WTC11 (cell line): ENCODE data around the gene TNFRSF4. TPM values are rescaled to one million over a fixed set of nuclear protein-coding genes. Genes with fewer than 3 reads are reported as not detected.

Experiments used
- ATAC-seq: fragments of 200-7000 bp; cut with Tn5 transposase; 2 replicates; pipeline ENCODE4 v1.10.0; 2021; ENCODE audit warnings: mild to moderate bottlenecking, moderate library complexity
- CTCF ChIA-PET: fragments of 300-600 bp; sonication (Branson Sonifier 250); formaldehyde crosslinking; loops from one replicate; lab custom pipeline; 2021; ENCODE audit warnings: antibody characterized with exemption; lab: Charles Lee
- POLR2A ChIA-PET: fragments of 350-600 bp; sonication (Branson Sonifier 250); formaldehyde crosslinking; loops from one replicate; lab custom pipeline; 2021; ENCODE audit warnings: antibody characterized with exemption; lab: Charles Lee
- DNase-seq: peaks from one replicate; pipeline ENCODE4 v3.0.0; 2021; ENCODE audit warnings: low spot score
- H3K27ac Mint-ChIP-seq: 2 replicates; pipeline ENCODE4 v1.8.0; 2021; ENCODE audit warnings: mixed read lengths
- H3K27me3 Mint-ChIP-seq: 2 replicates; pipeline ENCODE4 v1.8.0; 2021; ENCODE audit warnings: low read depth, mild to moderate bottlenecking, moderate library complexity, mixed read lengths
- H3K36me3 Mint-ChIP-seq: 2 replicates; pipeline ENCODE4 v1.8.0; 2021; ENCODE audit warnings: mixed read lengths
- H3K4me1 Mint-ChIP-seq: 2 replicates; pipeline ENCODE4 v1.8.0; 2022; ENCODE audit warnings: mixed read lengths
- H3K4me3 Mint-ChIP-seq: 2 replicates; pipeline ENCODE4 v1.8.0; 2021; ENCODE audit warnings: mild to moderate bottlenecking, moderate library complexity, mixed read lengths
- H3K9me3 Mint-ChIP-seq: 2 replicates; pipeline ENCODE4 v1.8.0; 2021; ENCODE audit warnings: mixed read lengths
- AFF4 ChIP-seq: sonication (generic); formaldehyde crosslinking; IDR thresholded peaks from 2 replicates; pipeline ENCODE4 v1.8.1; 2023; ENCODE audit warnings: mild to moderate bottlenecking, missing genetic modification reagents, borderline replicate concordance
- CREB1 ChIP-seq: sonication (generic); formaldehyde crosslinking; IDR thresholded peaks from 2 replicates; pipeline ENCODE4 v1.8.0; 2023; ENCODE audit warnings: mild to moderate bottlenecking, missing genetic modification reagents
- FOXJ3 ChIP-seq: sonication (generic); formaldehyde crosslinking; IDR thresholded peaks from 2 replicates; pipeline ENCODE4 v1.9.0; 2021; ENCODE audit warnings: missing genetic modification reagents, mild to moderate bottlenecking, borderline replicate concordance
- FOXP1 ChIP-seq: sonication (generic); formaldehyde crosslinking; IDR thresholded peaks from 2 replicates; pipeline ENCODE4 v1.8.0; 2022; ENCODE audit warnings: missing genetic modification reagents, mild to moderate bottlenecking, moderate library complexity, borderline replicate concordance
- ZNF219 ChIP-seq: sonication (generic); formaldehyde crosslinking; IDR thresholded peaks from 2 replicates; pipeline ENCODE4 v1.8.0; 2023; ENCODE audit warnings: missing genetic modification reagents, mild to moderate bottlenecking, borderline replicate concordance
- ZNF232 ChIP-seq: sonication (generic); formaldehyde crosslinking; IDR thresholded peaks from 2 replicates; pipeline ENCODE4 v1.8.0; 2022; ENCODE audit warnings: mild to moderate bottlenecking, missing genetic modification reagents
- ZNF423 ChIP-seq: fragments of 250-450 bp; sonication (Bioruptor Pico); IDR thresholded peaks from 2 replicates; pipeline ENCODE4 v2.1.2; 2022; ENCODE audit warnings: mild to moderate bottlenecking, moderate library complexity
- total RNA-seq: library from RNA; stranded (reverse); gene quantifications from 3 replicates; pipeline ENCODE4 v1.2.3, GENCODE V29; 2021
- TF ChIP-seq, protein P1 (sequence below): sonication (generic); formaldehyde crosslinking; IDR thresholded peaks from 2 replicates; pipeline ENCODE4 v1.8.0; 2023; ENCODE audit warnings: missing genetic modification reagents
- TF ChIP-seq, protein P2 (sequence below): sonication (generic); formaldehyde crosslinking; IDR thresholded peaks from 2 replicates; pipeline ENCODE4 v1.8.1; 2023; ENCODE audit warnings: mild to moderate bottlenecking, moderate library complexity, missing genetic modification reagents
- TF ChIP-seq, protein P3 (sequence below): sonication (generic); formaldehyde crosslinking; IDR thresholded peaks from 2 replicates; pipeline ENCODE4 v1.8.0; 2022; ENCODE audit warnings: missing genetic modification reagents

Gene TNFRSF4
- total RNA-seq, 1 experiment from 2014 or later = 0.33 TPM

DNA sequence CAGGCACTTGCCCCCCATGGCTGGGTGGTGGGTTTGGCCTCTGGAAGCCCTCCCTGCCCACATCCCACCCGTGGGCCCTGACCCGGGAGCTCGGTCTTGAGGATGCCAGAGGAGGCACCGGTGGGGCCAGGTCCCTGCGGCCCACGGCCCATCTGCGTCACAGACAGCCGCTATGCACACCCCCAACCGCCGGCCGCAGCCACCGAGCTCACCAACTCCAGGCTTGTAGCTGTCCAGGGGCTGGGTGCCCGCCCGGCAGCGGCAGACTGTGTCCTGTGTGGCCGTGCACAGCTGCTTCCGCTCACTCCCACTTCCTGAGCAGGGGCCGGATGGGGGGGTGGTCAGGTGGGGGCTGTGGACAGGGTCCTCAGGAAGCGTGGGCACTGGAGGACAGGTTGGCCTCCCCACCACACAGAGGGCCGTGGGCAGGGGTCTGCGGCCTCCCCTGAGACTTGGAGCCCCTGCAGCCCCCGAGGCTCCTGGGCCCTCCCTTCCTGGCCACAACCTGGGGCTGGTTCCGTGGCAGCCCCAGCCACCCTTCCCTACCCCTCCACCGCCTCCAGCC, 1.1 kb downstream of the TNFRSF4 start (continued):
- TF ChIP-seq, protein P1, sequence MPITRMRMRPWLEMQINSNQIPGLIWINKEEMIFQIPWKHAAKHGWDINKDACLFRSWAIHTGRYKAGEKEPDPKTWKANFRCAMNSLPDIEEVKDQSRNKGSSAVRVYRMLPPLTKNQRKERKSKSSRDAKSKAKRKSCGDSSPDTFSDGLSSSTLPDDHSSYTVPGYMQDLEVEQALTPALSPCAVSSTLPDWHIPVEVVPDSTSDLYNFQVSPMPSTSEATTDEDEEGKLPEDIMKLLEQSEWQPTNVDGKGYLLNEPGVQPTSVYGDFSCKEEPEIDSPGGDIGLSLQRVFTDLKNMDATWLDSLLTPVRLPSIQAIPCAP = no peak
- TF ChIP-seq CREB1 (CRISPR knock-in tag) = no peak
- TF ChIP-seq AFF4 (CRISPR knock-in tag) = no peak
- TF ChIP-seq ZNF232 (CRISPR knock-in tag) = no peak
- TF ChIP-seq, protein P2, sequence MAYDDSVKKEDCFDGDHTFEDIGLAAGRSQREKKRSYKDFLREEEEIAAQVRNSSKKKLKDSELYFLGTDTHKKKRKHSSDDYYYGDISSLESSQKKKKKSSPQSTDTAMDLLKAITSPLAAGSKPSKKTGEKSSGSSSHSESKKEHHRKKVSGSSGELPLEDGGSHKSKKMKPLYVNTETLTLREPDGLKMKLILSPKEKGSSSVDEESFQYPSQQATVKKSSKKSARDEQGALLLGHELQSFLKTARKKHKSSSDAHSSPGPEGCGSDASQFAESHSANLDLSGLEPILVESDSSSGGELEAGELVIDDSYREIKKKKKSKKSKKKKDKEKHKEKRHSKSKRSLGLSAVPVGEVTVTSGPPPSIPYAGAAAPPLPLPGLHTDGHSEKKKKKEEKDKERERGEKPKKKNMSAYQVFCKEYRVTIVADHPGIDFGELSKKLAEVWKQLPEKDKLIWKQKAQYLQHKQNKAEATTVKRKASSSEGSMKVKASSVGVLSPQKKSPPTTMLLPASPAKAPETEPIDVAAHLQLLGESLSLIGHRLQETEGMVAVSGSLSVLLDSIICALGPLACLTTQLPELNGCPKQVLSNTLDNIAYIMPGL (CRISPR knock-in tag) = no peak
- TF ChIP-seq ZNF423 (CRISPR knock-in tag) = no peak
- no peak for TF ChIP-seq FOXJ3 (CRISPR knock-in tag)
- TF ChIP-seq, all 79 proteins: peak for 0

DNA sequence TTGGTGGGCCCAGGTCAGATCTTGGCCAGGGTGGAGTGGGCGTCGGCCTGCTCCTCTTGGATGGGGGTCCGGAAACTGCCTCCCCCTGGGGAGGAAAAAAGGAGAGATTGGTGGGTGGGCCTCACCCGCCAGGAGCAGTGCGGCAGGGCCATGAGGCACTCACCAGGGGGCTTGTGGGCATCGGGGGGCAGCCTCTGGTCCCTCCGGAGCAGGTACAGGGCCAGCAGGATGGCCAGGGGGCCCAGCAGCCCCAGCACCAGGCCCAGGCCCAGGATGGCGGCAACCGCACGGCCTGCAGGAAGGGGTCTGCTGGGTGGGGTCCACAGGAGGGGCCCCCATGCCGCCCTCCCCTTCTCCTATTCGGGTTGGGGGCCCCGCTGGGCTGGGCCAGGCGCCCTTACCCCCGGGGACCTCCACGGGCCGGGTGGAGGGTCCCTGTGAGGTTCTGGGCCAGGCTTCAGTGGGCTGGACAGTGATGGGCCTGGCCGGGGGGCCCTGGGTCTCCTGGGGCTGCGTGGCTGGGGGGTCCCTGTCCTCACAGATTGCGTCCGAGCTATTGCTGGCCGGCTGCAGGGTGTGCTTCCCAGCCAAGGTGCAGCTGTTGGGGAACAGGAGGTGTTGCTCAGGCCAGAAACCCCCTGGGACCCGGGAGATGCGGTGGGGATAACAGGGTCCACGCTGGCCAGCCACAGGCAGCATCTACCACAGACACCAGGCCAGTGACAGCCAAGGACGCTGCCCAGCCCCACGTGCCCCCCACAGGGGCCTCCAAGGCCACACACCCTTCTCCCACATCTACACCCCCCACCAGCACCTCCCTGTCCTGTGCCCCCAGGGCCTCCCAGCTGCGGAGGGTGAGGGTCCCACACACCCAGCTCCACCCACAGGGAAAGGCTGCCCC, 2.2 kb downstream of the TNFRSF4 start:
- ATAC-seq = no peak
- ChIA-PET CTCF (interaction anchor here (0.6 kb wide), 1 partner anchor 18 kb away, joined by 3 read pairs; no protein-coding TSS in a partner anchor), POLR2A (no interaction called here)
- TF ChIP-seq, protein P3, sequence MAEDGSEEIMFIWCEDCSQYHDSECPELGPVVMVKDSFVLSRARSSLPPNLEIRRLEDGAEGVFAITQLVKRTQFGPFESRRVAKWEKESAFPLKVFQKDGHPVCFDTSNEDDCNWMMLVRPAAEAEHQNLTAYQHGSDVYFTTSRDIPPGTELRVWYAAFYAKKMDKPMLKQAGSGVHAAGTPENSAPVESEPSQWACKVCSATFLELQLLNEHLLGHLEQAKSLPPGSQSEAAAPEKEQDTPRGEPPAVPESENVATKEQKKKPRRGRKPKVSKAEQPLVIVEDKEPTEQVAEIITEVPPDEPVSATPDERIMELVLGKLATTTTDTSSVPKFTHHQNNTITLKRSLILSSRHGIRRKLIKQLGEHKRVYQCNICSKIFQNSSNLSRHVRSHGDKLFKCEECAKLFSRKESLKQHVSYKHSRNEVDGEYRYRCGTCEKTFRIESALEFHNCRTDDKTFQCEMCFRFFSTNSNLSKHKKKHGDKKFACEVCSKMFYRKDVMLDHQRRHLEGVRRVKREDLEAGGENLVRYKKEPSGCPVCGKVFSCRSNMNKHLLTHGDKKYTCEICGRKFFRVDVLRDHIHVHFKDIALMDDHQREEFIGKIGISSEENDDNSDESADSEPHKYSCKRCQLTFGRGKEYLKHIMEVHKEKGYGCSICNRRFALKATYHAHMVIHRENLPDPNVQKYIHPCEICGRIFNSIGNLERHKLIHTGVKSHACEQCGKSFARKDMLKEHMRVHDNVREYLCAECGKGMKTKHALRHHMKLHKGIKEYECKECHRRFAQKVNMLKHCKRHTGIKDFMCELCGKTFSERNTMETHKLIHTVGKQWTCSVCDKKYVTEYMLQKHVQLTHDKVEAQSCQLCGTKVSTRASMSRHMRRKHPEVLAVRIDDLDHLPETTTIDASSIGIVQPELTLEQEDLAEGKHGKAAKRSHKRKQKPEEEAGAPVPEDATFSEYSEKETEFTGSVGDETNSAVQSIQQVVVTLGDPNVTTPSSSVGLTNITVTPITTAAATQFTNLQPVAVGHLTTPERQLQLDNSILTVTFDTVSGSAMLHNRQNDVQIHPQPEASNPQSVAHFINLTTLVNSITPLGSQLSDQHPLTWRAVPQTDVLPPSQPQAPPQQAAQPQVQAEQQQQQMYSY (CRISPR knock-in tag) = no peak
- TF ChIP-seq, protein P2 (CRISPR knock-in tag) = no peak
- TF ChIP-seq FOXP1 (no peak), ZNF219 (no peak)
- TF ChIP-seq, protein P1 = no peak
- Mint-ChIP-seq H3K9me3 (no peaks in the 10 kb centered on the region), H3K36me3 (no peaks in the 10 kb centered on the region), H3K27me3 (peaks cover 1% of the 10 kb centered on the region), H3K27ac (no peak overlapping the region), H3K4me1 (no peaks in the 10 kb centered on the region), H3K4me3 (no peak overlapping the region)
- DNase-seq = no peak
